Tibial nerve (tissue), 4 donors: ENCODE measurements around the gene TOP2A. TPM values are rescaled to one million over a fixed set of nuclear protein-coding genes. Genes with fewer than 3 reads are reported as not detected.
"Not testable (repeated sequence)": the region's sequence is repeated elsewhere in the genome, so short reads cannot be mapped to it uniquely, and the experiment has no call there.

Source experiments
- DNase-seq, 2 donors: peaks; one replicate each; pipeline ENCODE4 v3.0.0-alpha.2; 2019; ENCODE audit warnings: low spot score in 2 of 2
- H3K27ac ChIP-seq, 4 donors: fragments of 200-600 bp; sonication (generic) in 3 of 4; one replicate each; pipeline ENCODE4 v1.5.1; 2017 to 2019; ENCODE audit warnings: mild to moderate bottlenecking in 1 of 4
- H3K27me3 ChIP-seq, 2 donors: fragments of 200-600 bp; sonication (generic) in 1 of 2; one replicate each; pipeline versions ENCODE4 v1.5.1 to v1.6.0; 2017 to 2019
- H3K36me3 ChIP-seq, 3 donors: fragments of 200-600 bp; sonication (generic); one replicate each; pipeline ENCODE4 v1.5.1; 2018 to 2019
- H3K4me1 ChIP-seq, 4 donors: fragments of 200-600 bp; sonication (generic) in 3 of 4; one replicate each; pipeline ENCODE4 v1.5.1; 2017 to 2019
- H3K4me3 ChIP-seq, 4 donors: fragments of 200-600 bp; sonication (generic) in 3 of 4; one replicate each; pipeline ENCODE4 v1.5.1; 2017 to 2019; ENCODE audit warnings: mild to moderate bottlenecking in 1 of 4, moderate library complexity in 1 of 4
- H3K9me3 ChIP-seq, 4 donors: fragments of 200-600 bp; sonication (generic) in 3 of 4; one replicate each; pipeline ENCODE4 v1.5.1; 2017 to 2019
- EP300 ChIP-seq, 2 donors: sonication (generic); formaldehyde crosslinking; IDR thresholded peaks; one replicate each; pipeline ENCODE4 v1.6.1; 2017; ENCODE audit warnings: antibody characterized with exemption in 2 of 2, mild to moderate bottlenecking in 1 of 2
- POLR2A ChIP-seq, 2 donors: fragments of 450-650 bp; IDR thresholded peaks; one replicate each; pipeline ENCODE4 v1.6.1; 2017; ENCODE audit warnings: antibody characterized with exemption in 2 of 2, mild to moderate bottlenecking in 2 of 2, moderate library complexity in 2 of 2
- WGBS, 2 donors: methylation state at CpG; one replicate each; pipeline ENCODE4 v1.1.5; 2018; 5-methylcytosine and 5-hydroxymethylcytosine counted together
- total RNA-seq, 4 donors: library from RNA; depleted of rRNA; stranded (reverse); fragments of >200 nt; gene quantifications; one replicate each; pipeline ENCODE4 v1.1.0, GENCODE V29; 2016
- TF ChIP-seq, protein P1 (sequence below), 5 experiments: fragments of 200-600 bp in 3 of 5; fragments of 450-650 bp in 2 of 5; sonication (generic) in 3 of 5; IDR thresholded peaks; one replicate each; pipeline ENCODE4 v1.5.1; 2016 to 2019; ENCODE audit warnings: antibody characterized with exemption in 5 of 5, mild to moderate bottlenecking in 3 of 5, moderate library complexity in 2 of 5

TOP2A gene
- total RNA-seq, 4 donors from 2014 or later: 0.21 to 7.1 (median 2.6) TPM

DNA sequence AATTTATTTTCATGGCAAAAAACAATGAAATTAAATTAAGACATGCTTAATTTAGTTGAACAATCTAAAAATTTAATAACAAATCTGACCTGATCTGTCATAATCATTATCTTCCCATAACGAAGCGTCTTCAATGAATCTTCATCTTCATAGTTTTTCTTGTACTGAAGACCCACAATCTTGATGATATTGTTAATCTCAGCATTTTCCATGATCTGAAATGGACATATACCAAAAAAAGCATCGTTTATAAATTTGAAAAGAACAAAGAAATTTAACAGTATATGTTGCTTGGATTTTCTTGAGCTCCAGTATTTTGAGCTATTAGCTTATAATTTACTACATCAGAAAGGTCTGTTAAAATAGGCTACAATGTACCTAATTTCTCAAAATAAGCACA, 10.2 kb downstream of the TOP2A start:
- Histone ChIP-seq H3K4me1 (no peaks in the 10 kb centered on the region), H3K36me3 (no peaks in the 10 kb centered on the region), H3K9me3 (no peaks in the 10 kb centered on the region), H3K27ac (no peak overlapping the region), H3K4me3 (no peak overlapping the region), H3K27me3 (no peaks in the 10 kb centered on the region)
- TF ChIP-seq POLR2A (IDR thresholded peaks at IDR 0.05) (no peak), EP300 (IDR thresholded peaks at IDR 0.05) (no peak)
- TF ChIP-seq, protein P1, sequence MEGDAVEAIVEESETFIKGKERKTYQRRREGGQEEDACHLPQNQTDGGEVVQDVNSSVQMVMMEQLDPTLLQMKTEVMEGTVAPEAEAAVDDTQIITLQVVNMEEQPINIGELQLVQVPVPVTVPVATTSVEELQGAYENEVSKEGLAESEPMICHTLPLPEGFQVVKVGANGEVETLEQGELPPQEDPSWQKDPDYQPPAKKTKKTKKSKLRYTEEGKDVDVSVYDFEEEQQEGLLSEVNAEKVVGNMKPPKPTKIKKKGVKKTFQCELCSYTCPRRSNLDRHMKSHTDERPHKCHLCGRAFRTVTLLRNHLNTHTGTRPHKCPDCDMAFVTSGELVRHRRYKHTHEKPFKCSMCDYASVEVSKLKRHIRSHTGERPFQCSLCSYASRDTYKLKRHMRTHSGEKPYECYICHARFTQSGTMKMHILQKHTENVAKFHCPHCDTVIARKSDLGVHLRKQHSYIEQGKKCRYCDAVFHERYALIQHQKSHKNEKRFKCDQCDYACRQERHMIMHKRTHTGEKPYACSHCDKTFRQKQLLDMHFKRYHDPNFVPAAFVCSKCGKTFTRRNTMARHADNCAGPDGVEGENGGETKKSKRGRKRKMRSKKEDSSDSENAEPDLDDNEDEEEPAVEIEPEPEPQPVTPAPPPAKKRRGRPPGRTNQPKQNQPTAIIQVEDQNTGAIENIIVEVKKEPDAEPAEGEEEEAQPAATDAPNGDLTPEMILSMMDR (IDR thresholded peaks at IDR 0.05): no peak
- WGBS, 2 donors: 89 to 90% methylated on average over 3 of the region's 3 CpGs
- DNase-seq: no peak

DNA sequence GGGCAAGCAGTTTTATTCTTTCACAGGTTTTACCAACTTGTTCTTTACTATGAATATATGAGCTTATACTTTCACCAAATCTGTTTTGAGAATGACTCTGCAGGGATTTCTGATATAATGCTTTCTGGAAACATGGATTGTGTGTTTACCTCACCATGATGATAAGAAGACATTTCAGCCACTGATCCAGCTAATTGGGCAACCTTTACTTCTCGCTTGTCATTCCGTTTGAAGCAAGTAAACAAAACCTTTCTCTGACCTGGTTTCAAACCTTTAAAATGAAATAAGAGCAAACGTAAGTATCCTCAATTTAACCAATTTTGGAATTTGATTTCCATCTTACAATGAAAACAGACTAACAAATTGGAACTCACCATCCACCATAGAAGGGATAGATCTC, 13.7 kb downstream of the TOP2A start:
- Histone ChIP-seq H3K36me3 (no peaks in the 10 kb centered on the region), H3K27ac (no peak overlapping the region), H3K27me3 (no peaks in the 10 kb centered on the region), H3K4me3 (no peak overlapping the region), H3K9me3 (no peaks in the 10 kb centered on the region), H3K4me1 (peaks cover 0 to 4% (median 0%) of the 10 kb centered on the region in 4 donors)
- WGBS, 2 donors: 74 to 80% methylated on average over 3 of the region's 3 CpGs
- TF ChIP-seq POLR2A (IDR thresholded peaks at IDR 0.05) (no peak), EP300 (IDR thresholded peaks at IDR 0.05) (no peak)
- TF ChIP-seq, protein P1 (IDR thresholded peaks at IDR 0.05): no peak
- no peak for DNase-seq

DNA sequence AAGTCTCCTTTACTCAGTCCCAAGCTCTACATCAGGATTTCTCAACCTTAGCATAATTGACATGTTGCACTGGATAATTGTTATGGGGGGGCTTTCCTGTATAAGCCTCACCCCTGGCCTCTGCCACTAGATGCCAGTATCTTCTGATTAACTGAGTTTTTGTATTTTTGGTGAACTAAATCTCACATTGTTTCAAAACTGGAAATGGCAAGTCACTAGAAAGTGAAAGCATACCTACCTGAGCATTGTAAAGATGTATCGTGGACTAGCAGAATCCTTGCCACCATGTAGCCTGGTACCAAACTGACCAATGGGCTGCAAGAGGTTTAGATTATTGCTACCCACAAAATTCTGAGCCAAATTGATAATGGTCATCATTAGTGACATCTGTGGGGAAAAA, 15.0 kb downstream of the TOP2A start:
- H3K9me3 ChIP-seq: no peaks in the 10 kb centered on the region

DNA sequence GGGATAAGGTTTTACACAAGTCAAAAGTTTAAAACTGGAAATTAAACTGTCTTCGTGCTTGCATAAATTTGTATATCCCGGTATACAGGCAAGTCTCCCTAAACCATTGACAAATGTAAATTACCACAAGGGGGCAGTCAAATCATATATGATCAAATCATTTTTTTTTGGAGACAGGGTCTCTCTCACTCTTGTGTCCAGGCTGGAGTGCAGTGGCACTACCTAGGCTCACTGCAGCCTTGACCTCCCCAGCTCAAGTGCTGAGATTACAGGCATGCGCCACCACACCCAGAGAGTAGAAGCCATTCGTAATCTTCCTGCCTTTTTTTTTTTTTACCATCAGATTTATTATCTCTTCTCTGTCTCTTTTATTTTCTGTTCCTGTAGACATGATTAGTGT, 18.5 kb downstream of the TOP2A start:
- Histone ChIP-seq H3K4me3 (no peak overlapping the region), H3K27me3 (no peaks in the 10 kb centered on the region), H3K4me1 (peaks cover 0 to 7% (median 0%) of the 10 kb centered on the region in 4 donors), H3K9me3 (no peaks in the 10 kb centered on the region), H3K36me3 (no peaks in the 10 kb centered on the region), H3K27ac (no peak overlapping the region)
- DNase-seq: no peak
- TF ChIP-seq POLR2A (IDR thresholded peaks at IDR 0.05): no peak
- TF ChIP-seq, protein P1 (IDR thresholded peaks at IDR 0.05): peak; percentile 32 to 65 (median 49)
- 54 to 55% methylated on average over 4 of the region's 4 CpGs for WGBS, 2 donors

More for the DNA sequence above, 15.0 kb downstream of the TOP2A start:
- Histone ChIP-seq H3K4me3 (no peak overlapping the region), H3K36me3 (no peaks in the 10 kb centered on the region), H3K4me1 (peaks cover 0 to 7% (median 0%) of the 10 kb centered on the region in 4 donors), H3K27me3 (no peaks in the 10 kb centered on the region), H3K27ac (no peak overlapping the region)
- WGBS, 2 donors: 82 to 91% methylated on average over 1 of the region's 1 CpG
- DNase-seq: no peak
- TF ChIP-seq, protein P1 (IDR thresholded peaks at IDR 0.05): no peak
- no peak for TF ChIP-seq POLR2A (IDR thresholded peaks at IDR 0.05)
- TF ChIP-seq EP300 (IDR thresholded peaks at IDR 0.05): no peak

DNA sequence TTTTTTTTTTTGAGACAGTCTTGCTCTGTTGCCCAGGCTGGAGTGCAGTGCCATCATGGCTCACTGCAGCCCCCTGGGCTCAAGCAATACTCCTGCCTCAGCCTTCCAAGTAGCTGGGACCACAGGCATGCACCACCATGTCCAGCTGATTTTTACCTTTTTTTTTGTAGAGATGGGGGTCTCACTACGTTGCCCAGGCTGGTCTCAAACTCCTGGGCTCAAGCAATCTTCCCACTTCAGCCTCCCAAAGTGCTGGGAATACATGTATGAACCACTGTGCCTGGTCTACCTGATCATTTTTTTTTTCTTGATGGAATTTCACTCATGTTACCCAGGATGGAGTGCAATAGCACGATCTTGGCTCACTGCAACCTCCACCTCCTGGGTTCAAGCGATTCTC, 31.1 kb downstream of the TOP2A start:
- H3K27ac ChIP-seq, H3K36me3 ChIP-seq, DNase-seq, H3K9me3 ChIP-seq, H3K4me3 ChIP-seq, H3K4me1 ChIP-seq, H3K27me3 ChIP-seq: not testable (repeated sequence)
- WGBS, 2 donors: 92 to 94% methylated on average over 3 of the region's 3 CpGs

DNA sequence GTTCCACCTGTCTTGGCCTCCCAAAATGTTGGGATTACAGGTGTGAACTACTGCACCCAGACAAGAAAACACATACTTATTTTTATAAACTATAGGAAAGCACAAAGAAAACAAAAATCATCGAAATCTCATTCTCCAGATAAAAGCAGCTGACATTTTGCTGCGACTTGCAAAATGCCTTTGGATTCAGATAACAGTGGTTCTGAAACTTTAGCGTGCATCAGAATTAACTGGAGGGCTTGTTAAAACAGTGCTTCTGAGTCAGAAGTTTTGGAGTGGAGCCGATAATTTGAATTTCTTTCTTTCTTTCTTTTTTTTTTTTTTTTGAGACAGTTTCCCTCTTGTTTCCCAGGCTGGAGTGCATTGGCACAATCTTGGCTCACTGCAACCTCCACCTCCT, 35.4 kb downstream of the TOP2A start:
- H3K4me3 ChIP-seq: no peak overlapping the region
- no peak overlapping the region for H3K27ac ChIP-seq
- TF ChIP-seq EP300 (IDR thresholded peaks at IDR 0.05): no peak
- TF ChIP-seq POLR2A (IDR thresholded peaks at IDR 0.05): no peak
- TF ChIP-seq, protein P1 (IDR thresholded peaks at IDR 0.05): no peak
- H3K36me3 ChIP-seq: no peaks in the 10 kb centered on the region
- H3K9me3 ChIP-seq: no peaks in the 10 kb centered on the region
- H3K4me1 ChIP-seq: no peaks in the 10 kb centered on the region
- no peak for DNase-seq
- H3K27me3 ChIP-seq: no peaks in the 10 kb centered on the region
- 40 to 55% methylated on average over 4 of the region's 4 CpGs for WGBS, 2 donors
